Endometrial microvascular endothelial cells (primary cell): ENCODE results near the gene GET4. TPM values are rescaled to one million over a fixed set of nuclear protein-coding genes. Genes with fewer than 3 reads are reported as not detected.
"Not testable (repeated sequence)": the region's sequence is repeated elsewhere in the genome, so short reads cannot be mapped to it uniquely, and the experiment has no call there.

Experiments
- in situ Hi-C: cut with HindIII; loops from 2 replicates; pipeline ENCODE4 v1.10.0; 2017; ENCODE audit warnings: low sequenced_read_pairs, low pct_unique_long_range_greater_than_20kb; ENCODE audit errors: inconsistent ontology term
- total RNA-seq: library from RNA; depleted of rRNA; stranded (reverse); fragments of >200 nt; gene quantifications from one replicate; pipeline ENCODE4 v1.2.3, GENCODE V29; 2015; ENCODE audit errors: inconsistent ontology term

Gene GET4
- total RNA-seq, 1 donor from 2014 or later, result 45.6 TPM

DNA sequence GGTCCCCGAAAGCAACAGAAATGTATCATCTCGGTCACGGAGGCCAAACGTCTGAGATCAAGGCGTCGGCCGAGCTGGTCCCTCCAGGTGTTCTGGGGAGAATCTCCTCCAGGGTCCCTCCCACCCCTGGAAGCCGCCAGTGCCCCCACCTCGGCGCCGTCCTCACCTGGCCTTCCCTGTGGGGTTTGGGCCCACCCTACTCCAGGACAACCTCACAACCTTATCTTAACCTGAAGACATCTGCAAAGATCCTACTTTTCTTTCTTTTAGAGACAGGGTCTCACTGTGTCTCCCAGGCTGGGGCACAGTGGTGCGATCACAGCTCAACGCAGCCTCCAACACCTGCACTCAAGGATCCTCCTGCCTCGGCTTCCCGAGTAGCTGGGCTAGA, 44.7 kb downstream of the GET4 start:
- in situ Hi-C loops, result no loop called here

DNA sequence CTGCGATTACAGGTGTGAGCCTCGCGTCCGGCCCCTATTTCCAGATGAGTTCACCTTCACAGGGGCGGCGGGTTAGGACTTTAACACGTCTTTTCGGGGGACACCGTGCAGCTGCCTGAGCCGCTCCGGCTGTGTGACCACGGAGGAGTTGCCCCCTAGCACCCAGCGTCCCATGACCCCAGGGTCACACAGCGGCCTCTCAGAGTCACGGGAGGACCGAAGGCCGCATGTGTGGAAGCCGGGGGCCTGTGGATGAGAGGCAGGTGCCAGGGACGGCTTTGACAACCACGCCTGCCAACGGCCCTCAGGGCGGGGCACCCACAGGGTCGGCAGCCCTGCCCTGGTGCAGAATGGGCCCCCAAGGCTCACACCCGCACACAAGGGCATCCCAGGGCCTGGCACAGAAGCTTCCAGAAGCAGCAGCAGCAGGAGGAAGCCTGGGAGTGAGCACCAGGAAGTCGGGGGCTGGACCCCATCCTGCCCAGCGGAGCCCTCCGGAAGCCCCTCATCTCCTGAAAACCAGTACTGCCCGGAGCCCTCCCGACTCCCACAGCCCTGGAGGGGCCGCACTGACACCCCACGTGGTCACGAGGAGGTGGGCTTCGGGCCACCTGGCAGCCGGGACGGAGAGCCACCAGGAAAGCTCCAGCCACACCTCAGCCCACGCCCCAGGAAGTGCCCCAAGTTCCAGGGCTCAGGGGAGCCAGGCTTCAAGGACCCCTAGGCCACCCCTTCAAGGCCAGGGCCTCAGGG, 45.4 kb downstream of the GET4 start:
- in situ Hi-C loops, result no loop called here

DNA sequence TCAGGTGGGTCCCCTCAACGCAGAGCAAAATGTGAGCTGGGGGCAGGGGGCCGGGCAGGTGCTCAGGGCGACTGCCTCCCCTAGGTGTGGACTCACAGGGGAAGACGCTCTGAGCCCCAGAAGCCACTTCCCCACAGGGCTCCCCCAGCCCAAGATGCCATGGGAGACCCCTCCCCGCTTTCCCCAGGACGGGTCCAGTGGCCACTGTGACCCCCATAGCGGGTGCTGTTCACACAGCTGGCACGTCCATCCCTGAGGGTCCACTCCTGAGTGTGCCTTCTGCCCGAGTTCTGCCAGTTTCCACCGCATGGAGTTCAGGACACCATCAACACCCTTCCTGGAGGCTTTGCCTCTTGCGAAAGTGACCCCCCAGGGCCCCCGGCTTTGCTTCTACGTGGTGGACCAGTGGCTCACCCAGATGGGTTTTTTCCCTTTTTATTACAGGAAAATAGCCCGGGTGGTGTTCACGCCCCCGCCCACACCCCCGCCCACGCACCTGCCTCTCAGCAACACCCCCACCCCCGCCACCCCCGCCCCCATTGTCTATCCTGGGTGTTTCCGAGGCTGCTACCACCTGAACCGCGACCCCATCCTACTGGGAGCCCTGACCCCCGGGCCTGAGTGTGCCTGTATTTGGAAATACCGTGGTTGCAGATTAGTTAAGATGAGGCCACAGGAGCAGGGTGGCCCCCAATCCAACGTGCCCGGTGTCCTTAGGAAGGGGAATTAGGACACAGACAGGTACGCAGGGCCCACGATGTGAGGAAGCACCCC, 46.2 kb downstream of the GET4 start:
- in situ Hi-C loops, result no loop called here

DNA sequence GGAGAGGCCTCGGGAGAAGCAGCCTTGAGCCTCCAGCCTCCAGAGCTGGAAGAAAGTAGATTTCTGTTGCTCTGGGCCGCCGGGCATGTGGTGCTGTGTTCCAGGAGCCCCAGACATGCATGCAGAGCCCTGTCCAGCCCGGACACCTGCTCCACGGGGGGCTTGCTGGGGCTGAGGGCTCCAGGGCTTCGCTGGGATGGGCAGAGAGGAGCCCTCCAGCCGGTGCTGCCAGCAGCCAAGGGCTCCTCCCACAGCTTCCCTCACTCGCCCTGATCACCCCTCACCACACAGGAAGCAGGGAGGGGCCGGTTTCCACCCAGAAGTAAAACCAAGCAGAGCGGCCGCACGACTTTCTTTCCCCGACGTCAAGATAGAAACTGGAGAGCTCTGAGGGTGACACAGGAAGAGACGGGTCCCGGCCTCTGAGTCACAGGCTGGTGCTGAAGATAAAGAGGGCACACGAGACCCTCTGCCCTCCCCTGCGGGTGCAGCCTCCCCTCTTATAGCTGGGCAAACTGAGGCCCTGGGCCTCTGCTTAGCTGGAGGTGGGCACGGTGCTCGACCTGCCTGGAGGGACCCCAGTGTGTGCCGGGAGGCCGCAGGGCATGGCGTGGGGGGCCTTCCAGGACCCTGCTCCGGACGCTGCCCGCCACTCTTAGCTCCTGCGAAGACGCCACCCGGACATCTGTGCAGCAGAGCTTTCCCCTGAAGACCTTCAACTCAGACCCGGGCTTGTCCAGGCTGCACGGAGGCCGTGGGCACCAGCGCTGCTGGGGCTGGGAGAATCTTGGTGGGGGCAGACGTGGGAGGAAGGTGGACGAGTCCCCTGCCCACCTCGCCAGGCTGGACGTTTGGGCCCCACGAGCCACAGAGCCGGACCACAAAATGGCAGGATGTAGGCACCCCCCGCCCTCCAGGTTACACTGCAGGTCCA, 47.0 kb downstream of the GET4 start:
- in situ Hi-C loops, result no loop called here

DNA sequence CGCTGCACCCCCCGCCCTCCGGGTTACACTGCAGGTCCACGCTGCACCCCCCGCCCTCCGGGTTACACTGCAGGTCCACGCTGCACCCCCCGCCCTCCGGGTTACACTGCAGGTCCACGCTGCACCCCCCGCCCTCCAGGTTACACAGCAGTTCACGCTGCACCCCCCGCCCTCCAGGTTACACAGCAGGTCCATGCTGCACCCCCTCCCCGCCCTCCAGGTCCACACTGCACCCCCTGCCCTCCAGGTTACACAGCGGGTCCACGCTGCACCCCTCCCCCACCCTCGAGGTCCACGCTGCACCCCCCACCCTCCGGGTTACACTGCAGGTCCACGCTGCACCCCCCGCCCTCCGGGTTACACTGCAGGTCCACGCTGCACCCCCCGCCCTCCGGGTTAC, 47.7 kb downstream of the GET4 start:
- in situ Hi-C loops, result not testable (repeated sequence)

DNA sequence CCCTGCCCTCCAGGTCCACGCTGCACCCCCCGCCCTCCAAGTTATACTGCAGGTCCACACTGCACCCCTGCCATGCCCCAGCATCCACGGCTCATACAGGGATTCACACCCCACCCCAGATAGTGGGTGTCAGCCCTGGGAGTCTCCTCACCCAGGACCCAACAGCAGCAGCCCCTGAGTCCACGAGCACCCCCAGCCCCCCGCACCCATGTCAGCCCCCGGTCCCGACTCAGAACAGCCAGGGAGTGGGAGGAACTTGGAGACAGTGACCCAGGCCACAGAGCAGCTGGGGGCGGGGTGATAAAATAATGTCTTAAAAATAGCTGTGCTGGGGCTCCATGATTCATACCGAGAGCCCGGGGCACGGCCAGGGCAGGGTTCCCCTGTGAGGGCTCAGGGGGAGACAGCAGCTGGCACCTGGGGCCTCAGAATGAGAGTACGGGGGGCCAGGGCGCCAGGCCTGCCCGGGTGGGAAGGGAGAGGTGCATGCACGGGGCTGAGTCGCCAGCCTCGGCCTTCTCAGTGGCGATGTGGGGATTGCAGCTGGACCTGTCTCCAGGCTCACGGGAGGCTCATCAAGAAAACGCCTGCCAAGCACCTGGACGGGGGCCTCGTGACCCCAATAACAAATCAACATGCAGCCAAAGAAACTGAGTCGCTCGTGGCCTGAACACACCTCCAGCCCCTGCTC, 48.3 kb downstream of the GET4 start:
- in situ Hi-C loops, result no loop called here

DNA sequence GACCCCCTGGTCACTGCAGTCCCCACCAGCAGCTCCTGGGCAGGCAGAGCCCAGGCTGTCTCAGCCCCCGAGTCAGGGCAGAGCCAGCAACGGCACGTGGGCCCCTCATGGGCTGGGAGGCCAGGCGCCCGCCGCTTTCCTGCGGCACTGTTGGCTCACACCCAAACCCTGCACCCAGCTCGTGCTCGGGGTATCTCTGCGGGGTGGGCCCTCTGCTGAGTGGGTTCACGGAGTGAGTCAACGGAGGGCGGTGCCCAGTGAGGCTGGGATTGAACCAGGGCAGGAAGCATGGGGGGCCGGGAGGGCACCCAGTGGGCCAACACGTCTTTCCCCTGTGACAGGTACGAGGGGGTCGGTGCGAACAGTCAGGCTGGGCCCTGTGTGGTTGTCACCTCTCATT, 49.2 kb downstream of the GET4 start:
- in situ Hi-C loops, result no loop called here

DNA sequence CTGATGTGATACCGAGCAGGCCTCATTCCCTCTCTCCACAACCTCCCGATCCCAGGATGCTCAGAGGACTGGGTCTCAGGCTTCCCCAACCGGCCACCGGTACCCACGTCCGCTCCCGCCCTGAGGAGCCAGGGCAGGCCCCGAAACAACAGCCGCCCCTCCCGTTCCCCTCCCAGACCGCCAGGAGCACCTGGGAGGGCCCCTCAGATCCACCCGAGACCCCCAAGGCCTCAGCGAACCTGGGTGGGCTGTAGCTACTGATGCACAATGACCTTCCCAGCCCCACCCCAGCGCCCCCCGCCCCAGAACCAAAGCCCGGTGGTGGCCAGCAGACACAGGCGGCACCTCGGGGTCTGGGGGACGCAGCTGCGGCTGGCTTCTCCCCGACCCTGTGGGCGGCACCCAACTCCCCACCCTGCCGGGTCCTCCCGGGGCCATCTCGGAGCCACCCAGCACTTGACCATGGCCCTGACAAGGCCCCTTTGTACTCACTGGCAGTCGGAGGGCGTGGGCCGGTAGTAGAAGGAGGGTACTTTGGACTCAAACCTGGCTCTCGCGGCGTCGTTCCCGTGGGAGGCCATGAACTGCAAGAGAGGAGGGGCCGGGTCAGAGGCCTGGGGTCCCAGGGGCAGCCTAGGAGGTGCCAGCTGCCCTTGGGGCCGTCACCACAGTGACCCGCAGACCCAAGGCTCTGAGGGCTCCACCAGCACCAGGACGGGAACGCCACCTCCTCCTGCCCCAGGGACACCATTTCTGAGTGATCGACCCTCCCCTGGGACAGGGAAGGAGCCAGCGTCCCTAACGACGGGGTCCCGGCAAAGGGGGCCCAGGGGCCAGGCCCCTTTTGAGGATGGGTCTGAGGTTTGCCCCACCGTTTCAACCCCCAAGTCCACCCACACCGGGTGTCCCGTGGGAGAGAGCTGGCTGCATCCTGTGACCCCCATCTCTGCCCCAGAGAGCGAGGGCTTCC, 50.0 kb downstream of the GET4 start:
- in situ Hi-C loops, result no loop called here

DNA sequence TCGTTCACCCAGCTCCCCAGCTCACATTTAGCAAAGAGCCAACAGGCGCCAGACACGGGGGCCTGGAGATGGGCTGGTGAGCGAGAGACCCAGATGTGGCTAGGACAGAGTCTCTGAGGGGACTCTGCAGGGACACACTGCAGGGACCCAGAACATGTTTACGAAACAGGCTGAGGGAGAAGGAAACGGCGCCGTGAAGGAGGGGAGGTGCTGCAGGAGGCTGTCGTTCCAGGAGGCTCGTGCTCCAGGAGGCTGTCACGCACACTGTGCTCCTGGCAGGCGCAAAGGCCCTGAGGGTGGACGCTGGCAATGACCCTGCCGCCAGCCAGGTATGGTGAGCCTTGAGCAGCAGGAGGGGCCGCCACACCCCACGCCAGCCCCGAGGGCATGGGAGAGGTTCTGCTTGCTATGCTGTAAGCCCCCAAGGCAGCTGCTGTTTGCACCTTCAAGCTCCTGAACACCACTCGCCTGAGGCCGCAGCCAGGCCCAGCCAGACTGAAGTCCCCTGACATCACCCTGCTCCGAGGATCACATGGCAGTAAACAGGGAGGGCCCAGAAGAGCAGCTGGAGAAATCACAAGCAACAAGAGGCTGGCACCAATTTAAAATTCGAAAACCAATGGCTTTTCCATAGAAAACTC, 50.8 kb downstream of the GET4 start:
- in situ Hi-C loops, result no loop called here

DNA sequence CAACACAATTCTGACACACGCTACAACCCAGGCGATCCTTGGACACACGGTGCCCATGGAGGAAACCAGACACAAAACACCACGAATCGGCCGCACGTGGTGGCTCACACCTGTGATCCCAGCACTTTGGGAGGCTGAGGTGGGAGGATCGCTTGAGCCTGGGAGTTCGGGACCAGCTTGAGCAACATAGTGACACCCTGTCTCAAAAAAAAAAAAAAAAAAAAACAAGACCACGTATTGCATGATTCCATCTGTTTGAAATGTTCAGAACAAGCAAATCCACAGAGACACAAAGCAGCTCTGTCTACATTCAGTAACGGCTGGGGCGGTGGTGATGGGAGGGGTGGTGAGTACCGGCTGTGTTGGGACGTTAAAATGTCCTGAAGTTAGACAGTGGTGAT, 53.0 kb downstream of the GET4 start:
- in situ Hi-C loops, result no loop called here

DNA sequence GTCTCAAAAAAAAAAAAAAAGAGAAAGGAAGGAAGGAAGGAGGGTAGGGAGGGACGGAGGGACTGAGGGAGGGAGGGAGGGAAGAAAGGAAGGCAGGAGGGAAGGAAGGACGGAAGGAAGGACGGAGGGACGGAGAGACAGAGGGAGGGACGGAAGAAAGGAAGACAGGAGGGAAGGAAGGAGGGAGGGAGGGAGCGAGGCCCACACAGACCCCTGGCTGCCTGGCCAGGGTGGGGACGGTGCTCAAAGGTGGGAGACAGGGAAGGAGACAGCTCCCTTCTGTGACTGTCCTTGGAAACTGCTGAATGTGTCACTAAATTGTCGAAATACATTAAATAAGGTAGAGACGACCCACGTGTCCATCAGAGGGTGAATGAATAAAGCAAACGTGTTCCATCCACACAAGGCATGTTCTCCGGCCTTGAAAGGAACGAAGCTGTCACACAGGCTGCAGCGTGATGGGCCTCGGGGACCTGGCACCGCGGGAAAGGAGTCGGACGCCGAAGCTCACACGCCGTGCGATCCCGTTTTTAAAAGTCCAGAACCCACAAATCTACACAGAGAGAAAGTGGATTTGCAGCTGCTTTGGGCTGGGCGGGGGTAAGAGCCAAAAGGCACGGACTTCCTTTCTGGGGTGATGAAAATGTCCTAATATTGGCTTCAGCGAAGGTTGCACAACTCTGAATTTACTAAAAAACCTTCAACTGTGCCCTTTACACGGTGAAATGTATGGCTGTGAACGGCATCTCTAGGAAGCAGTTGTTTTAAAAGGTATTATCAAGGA, 54.8 kb downstream of the GET4 start:
- in situ Hi-C loops, result no loop called here

DNA sequence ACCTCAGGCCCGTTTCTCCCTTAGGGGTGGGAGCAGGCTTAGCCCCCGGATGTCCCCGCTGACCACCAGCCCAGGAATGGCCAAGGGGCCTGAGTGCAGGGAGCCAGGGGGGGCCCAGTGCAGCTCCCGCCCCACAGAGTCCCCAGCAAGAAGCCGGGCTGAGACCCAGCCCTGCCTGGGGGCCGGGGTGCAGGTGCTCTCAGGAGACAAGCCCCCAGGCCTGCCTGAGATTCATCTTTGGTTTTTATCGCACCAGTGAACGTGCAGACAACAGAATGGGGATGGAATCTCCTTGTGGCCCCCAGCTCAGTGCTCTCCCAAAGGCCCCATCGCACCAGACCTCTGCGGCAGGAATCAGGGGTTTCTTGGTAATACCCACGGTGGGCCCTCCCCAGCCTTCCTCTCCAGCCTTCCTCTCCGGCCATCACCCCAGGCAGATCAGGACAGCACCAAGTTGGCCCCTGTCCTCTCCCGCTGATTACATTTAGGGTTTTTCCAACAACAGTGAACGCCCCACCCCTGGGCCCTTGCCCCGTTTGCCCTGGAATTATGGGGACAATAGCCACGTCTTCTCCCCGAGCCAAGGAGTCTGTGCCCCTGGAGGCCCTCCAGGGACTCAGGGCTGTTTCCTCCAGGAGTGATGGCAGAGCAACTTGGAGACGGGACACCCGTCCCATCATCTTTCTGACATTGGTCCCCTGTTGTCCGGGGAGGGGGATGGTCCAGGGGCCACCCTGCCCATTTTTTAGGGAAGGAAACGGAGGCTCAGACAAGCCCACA, 55.7 kb downstream of the GET4 start:
- in situ Hi-C loops, result no loop called here

DNA sequence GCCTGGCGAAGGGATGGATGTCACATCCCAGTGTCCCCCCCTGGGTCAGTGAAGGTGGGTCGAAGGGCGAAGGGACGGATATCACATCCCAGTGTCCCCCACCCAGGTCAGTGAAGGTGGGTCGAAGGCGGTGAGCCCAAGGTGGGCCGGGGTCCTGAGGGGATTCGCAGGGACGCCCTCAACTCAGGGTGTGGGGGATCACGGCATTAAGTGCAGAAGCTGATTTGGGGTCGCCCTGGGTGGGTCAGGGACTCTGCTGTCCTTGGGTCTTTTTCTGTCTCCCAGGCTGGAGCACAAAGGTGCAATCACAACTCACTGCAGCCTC, 56.3 kb downstream of the GET4 start:
- in situ Hi-C loops, result no loop called here

DNA sequence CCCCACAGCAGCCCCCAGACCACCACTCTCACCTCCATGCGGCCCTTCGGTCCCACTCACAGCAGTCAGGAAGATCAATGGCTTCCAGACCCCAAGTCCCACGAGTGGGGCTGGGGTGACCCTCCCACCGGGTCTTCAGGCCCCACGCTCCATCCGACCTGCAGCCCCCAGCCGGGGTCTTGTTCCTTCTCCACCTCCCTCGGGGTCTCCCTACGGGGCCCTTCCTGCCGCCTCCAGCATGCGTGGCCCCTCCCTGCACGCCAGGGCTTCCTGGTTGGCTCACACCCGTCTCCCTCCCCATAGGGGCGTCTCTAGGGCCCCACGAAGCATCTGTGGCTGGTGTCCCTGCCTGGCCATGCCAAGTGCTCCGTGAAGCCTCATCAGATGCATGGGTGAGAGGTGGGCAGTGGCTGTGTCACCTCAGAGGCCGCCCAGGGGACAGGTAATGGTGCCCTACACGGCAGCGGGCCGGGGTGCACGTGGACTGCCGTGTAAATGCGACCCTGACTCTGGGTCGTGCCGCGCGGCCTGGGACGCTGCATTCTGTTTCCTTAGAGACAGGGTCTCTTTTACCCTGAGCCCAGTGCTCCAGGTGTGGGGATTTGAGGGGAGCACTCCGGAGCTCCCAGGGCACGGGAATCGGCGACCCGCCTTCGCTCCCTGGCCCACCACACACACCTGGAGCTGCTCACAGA, 58.3 kb downstream of the GET4 start:
- in situ Hi-C loops, result no loop called here

DNA sequence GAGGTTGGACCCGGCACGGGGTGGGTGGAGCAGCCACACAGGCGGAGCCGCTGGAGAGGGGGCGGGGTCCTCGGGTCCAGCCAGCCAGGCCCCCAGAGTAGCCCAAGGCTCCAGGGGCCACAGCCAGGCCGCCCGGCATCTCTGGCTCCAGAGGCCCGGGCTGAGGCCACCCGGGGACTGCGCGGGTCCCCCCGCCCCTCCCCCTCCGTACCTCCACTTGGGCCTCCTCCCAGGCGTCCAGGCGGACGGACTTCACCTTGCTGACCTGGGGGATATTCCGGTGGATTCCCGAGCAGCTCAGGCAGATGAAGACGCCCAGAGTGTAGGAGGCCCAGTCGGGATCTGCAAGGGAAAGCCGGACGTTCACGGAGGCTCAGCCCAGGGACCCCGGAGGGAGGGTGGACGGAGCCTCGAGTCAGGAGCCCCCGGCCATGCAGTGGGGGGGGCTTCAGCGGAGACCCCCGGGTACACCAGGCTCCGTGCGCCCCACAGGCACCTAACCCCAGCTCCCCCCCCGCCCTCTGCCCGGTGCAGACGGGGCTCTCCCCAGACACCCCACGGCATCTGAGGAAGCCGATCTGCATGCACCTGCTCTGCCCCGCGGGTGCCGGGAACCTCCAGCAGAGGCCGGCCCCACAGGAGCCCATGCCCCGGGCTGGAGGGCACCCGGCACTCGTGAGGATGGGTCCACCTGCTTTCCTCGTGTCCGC, 59.0 kb downstream of the GET4 start:
- in situ Hi-C loops, result no loop called here
